EL (cell line): ENCODE measurements around the gene CHDH.

Experiments used
- DNase-seq: peaks from one replicate; pipeline ENCODE4 v3.0.0-alpha.2; 2016

CHDH gene

DNA sequence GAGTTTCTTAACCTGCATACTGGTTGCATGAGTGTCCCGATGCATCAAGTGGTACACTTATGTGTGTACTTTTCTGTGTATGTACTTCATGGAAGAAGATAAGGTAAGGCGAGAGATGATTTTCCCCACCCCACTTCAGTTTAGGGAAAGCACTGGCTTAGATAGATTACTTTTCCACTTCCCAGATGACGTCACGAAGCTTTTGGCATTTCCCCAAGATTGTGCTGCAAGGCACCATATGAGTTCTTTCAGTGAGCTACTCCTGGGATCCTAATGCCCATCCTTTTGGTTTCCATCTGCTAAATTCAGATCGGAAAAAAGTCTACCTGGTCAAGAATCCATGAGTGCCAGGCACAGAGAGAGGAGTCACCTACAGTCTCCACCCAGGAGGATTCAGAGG is 4.7 kb upstream of the CHDH start:
- DNase-seq = peak; percentile 40

GRCh38 chr3:53849916-53850315 is 3.7 kb upstream of the CHDH start:
- DNase-seq = no peak

DNA sequence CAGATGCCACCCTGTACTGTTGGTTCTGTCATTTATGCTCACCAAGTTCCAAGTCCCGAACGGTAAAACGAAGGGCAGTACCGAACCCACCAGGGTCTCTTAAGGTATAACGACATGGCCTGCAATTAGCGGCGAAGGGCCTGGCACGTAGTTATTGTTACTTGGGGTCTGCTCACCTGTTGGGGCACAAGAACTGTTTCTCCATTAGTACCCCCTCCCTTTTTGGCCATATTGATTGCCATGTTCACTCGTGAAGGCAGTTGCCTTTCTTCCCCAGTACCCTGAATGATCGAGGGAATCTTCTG is 584 bp upstream of the CHDH start:
- DNase-seq = no peak

- DNase-seq = no peak
Observed at GRCh38 chr3:53845881-53846133, 412 bp downstream of the CHDH start.

- DNase-seq = peak; percentile 28
Observed at GRCh38 chr3:53845103-53845880, 927 bp downstream of the CHDH start.

DNA sequence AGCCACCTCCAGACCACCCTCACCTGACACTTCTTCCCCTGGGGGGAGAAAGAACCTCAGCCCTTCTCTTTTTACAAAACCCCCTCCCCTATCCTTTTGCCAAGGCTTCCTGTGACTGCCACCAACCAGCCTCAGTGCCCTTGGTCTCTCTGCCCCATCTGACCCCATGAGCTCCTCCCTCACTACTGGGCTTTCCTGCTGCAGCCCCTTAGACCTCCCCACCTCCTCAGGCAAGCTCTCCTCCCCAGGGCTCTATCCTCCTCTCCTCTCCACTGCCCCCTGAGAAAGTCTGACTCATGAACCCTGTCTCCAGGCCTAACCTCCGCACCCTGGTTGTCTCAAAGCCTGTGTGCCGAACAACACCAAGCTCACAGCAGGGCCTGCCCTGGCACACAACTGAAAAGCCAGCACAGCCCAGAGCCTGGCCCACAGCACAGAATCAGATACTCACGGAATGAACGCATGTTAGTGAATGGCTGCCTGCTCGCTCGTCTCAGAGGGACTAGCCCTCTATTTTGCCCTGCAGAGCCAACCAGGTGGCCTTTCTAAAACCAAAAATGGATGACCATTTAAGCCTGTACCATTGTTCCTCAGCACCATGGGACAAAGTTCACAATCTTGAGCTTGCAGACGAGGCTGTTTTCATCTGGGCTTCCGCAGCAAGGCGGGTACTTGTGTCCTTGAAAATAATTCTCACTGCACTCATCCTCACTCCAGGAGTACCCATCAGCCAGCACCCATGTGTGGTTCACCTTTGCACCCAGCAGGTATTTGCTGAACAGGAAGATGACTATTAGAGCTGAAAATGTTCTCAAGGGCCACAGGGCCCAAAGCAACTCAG is 1.7 kb downstream of the CHDH start:
- DNase-seq = no peak

DNA sequence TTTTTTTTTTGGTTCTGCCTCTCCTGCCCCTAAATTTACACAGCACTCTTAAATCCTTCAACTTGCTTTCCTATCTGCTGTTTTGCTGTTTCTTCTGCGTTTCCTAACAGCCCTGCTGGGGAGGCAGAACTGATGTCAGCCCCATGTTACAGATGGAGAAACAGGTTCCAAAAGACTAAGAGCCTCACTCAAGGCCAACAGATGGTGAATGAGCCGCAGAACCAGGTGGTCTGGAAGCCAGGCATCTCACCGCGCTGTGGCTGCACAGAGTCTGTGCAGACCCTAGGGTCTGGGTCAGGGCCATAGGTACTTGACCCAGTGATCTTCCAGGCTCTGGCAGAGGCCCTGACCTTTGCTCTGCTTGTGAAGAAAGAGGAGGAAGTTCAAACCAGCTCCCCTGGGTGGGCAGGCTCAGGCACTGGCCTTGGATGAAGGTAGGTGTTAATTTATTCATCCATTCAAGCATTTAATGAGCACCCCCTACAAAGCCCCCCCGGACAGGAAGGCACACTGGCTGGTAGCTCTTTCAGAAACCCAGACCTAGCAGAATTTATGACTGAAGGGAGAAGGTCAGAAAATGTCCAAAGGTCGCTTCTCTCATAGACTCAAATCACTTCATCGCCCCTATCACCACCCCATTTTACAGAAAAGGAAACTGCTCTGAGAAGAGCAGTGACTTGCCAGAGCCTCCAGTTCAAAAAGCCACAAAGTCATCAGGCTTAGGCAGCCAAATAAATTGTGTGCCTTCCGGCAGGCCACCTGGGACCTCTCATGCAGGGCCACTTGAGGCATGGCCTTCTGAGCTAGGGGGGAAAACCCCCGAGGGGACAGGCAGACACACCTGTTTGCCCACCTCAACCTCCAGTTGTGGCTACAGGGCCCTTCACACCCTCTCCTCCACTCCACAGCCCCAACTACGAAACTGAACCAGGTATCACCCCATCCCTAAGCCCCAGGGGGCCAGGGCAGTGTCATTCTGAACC is 2.7 kb downstream of the CHDH start:
- no peak for DNase-seq

DNA sequence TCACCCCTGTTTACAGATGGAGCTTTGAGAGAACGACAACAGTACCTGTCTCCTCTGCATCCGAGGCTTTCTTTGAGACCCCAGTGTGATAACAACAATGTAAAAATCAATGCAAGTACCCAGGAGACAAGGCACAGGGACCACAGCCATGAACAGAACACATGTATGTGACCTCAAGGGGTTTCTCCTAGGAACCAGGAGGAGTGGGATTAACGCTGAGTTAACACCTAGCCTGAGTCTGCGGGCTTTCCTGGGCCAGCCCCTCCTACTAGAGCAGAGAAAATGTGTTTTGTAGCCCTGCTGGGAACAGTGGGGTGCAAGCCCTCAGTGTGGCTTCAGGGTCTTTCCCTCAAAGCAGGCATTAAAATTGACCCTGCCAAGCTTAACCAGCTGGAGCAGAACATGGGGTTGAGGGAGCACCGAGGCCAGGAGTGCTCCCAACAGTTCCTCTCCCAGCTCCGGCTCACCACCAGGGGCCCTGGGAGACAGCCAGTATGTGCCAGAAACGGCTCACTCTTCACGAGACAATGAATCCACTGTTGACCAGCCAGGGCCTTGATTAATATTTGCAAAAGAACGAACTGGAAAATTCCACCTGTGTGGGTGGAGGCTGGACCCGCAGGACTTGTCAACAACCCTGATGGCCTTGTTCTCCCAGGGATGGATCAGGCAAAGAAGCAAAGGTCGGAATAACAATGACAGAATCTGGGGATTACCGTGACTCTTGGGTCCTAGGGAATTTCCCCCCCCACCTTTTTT is 3.6 kb downstream of the CHDH start:
- DNase-seq = no peak

GRCh38 chr3:53841296-53841695 is 4.9 kb downstream of the CHDH start:
- DNase-seq = no peak

DNA sequence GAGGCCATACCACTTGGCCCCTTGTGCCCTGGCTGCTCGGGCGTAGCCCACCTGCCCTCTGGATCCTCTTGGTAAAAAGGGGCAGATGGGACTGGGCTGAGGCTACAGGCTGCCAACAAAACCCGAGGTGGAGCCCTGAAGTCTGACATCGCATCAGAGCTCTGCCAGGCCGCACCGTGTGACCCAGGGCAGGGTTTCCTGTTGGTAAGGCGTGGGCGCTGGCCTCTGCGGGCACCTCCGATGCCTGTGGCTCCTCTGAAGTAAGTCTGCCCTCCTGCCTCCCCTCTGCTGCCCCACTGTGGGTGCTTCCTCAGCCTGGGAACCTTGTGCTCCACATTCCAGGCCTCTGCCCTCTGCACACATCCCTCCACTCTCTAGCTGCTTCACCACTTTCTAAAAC is 8.9 kb downstream of the CHDH start:
- no peak for DNase-seq

- DNase-seq = no peak
Observed at GRCh38 chr3:53836084-53836872, 9.9 kb downstream of the CHDH start.

GRCh38 chr3:53835257-53835656 is 11.0 kb downstream of the CHDH start:
- no peak for DNase-seq

DNA sequence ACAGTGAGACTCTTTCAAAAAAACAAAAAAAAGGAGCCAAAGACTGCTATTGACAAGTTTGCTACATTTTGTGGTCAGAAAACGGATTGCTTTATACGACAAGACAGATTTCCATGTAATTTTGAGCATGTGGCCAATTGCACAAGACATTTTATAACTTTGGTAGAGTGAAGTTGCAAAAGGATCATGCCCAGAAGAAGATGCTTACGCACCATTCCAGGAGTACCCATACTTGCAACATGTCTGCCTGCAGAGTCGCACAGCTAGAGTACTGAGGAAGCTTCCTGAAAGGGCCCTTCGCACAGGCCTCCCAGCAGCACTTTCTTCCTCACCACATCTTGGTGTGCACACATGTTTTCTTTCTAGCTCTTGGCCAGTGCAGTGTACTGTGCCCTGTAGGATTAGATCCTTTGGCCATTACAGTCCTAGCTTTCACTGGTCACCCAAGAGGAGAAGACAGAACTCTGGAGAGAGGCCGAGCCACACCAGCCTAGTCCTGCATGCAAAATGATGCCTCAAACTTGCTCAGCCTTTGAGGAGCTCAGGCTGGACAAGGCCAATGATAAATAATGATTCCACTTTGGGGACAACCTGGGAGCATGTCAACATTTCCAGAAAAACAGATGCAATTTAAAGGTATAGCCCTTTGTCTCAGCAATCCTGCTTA is 11.7 kb downstream of the CHDH start:
- no peak for DNase-seq

- DNase-seq = no peak
Observed at GRCh38 chr3:53833700-53834099, 12.5 kb downstream of the CHDH start.

DNA sequence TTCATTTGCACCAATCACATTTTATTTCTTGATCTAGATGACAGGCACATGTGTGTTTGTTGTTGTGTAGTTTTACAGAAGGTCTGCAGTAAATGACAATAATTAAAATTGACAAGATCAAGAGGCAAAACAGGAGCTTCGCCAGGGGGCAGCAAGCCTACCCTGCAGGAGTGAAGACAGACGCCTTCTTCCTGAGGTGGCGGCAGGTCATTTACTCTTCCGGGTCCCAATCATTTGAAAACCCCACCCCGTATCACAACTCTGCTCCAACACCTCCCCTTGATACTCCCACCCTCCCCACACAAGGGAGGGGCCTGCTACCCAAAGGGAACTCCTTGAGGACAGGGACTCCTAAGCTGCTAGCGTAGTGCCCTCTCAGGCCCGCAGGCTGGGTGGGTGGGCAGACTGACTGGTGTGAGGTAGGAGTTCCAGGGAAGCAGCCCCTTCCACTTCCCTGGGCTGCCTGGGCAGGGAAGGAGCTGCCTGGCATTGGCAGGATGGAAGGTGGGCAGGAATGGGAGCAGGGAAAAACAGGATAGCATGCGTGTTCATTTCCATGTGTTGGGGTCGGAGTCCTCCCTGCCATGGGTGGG is 13.1 kb downstream of the CHDH start:
- DNase-seq = no peak

DNA sequence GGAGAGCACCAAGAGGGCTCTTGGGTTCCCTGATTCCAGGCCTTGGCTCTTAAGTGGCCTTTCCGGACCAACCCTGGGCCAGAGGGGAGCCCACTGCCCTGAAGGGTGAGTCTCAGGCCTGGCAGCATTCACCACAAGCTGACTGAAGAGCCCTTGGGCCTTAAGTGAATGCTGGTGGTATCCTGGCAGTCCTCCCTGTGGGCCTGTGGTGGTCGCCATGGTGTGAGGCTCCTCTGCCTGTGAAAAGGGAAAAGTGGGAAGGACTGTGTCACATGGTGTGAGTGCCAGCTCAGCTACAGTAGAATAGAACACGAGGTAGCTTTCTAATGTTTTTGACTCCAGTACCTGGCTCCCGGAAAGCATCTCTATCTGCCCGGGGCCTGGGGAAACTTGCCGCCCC is 15.3 kb downstream of the CHDH start:
- no peak for DNase-seq

- no peak for DNase-seq
Observed at GRCh38 chr3:53829605-53830004, 16.6 kb downstream of the CHDH start.

- no peak for DNase-seq
Observed at GRCh38 chr3:53828581-53828980, 17.6 kb downstream of the CHDH start.

- DNase-seq = no peak
Observed at GRCh38 chr3:53826048-53826447, 20.2 kb downstream of the CHDH start.

DNA sequence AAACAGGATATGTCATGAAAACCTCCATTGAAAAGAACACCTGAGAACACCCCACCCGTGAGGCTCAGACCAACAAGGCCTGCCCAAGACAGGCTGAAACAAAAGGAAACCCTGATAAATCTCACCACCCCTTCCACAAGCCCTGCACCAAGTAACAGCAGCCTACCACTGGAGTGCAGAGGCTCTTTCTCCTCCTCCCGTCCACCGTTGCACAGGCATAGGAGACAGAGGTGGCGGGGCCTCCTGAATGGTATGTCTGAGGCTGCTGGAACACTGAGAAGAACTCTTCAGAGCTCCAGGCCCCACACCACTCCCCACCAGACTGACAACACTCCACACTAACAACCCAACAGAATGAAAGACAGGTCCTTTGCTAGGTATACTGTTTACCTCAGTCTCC is 21.4 kb downstream of the CHDH start:
- no peak for DNase-seq
